Cardiac septum (tissue), 1 donor: Measurements from ENCODE around the gene LILRB2. TPM values are rescaled to one million over a fixed set of nuclear protein-coding genes. Genes with fewer than 3 reads are reported as not detected.

Experiments used
- microRNA-seq: library from miRNA; unstranded; fragments of <30 nt; microRNA quantifications from one replicate; pipeline ENCODE4 v1.2.0, GENCODE V29; 2020
- total RNA-seq: library from RNA; stranded (reverse); fragmentation: NEBNext Ultra II Directional; extraction: Animal tissue kit (Norgen Biotek cat#: 25700); gene quantifications from one replicate; pipeline ENCODE4 v1.2.1, GENCODE V29; 2021
- donor health status: DM: no; HTN: no; CAD: no.

Gene LILRB2
- total RNA-seq, 1 donor from 2014 or later = 2.8 TPM

Small RNA genes lying within 50 kb of the gene (microRNA-seq; reads per million reads assigned to microRNA genes)
- not detected for gene MIR4752

Other genes with a start within 250 kb of the LILRB2 start
- not detected for gene VSTM1, start 217.2 kb downstream of the LILRB2 start, total RNA-seq
- gene TARM1, start 199.7 kb downstream of the LILRB2 start, total RNA-seq = not detected
- gene OSCAR, start 180.3 kb downstream of the LILRB2 start, total RNA-seq = 1.2 TPM
- 283 TPM for gene NDUFA3, start 178.3 kb downstream of the LILRB2 start, total RNA-seq
- 15.2 TPM for gene TFPT, start 165.5 kb downstream of the LILRB2 start, total RNA-seq
- 34.0 TPM for gene PRPF31, start 165.4 kb downstream of the LILRB2 start, total RNA-seq
- gene CNOT3, start 143.3 kb downstream of the LILRB2 start, total RNA-seq = 22.3 TPM
- 8.3 TPM for gene LENG1, start 121.4 kb downstream of the LILRB2 start, total RNA-seq
- 4.3 TPM for gene TMC4, start 108.0 kb downstream of the LILRB2 start, total RNA-seq
- gene MBOAT7, start 91.5 kb downstream of the LILRB2 start, total RNA-seq = 24.3 TPM
- 22.6 TPM for gene TSEN34, start 89.8 kb downstream of the LILRB2 start, total RNA-seq
- gene RPS9, start 80.3 kb downstream of the LILRB2 start, total RNA-seq = 615 TPM
- gene LILRB3, start 58.1 kb downstream of the LILRB2 start, total RNA-seq = 2.7 TPM
- 2.7 TPM for gene LILRA6, start 38.3 kb downstream of the LILRB2 start, total RNA-seq
- 4.4 TPM for gene LILRB5, start 23.8 kb downstream of the LILRB2 start, total RNA-seq
- gene LILRA5, start 32.1 kb upstream of the LILRB2 start, total RNA-seq = 2.1 TPM
- gene LILRA4, start 58.1 kb upstream of the LILRB2 start, total RNA-seq = not detected
- 5.1 TPM for gene LAIR1, start 83.8 kb upstream of the LILRB2 start, total RNA-seq
- gene TTYH1, start 134.4 kb upstream of the LILRB2 start, total RNA-seq = 1.3 TPM
- gene LENG8, start 168.1 kb upstream of the LILRB2 start, total RNA-seq = 86.5 TPM
- gene LENG9, start 182.7 kb upstream of the LILRB2 start, total RNA-seq = 2.9 TPM
- 14.2 TPM for gene CDC42EP5, start 192.2 kb upstream of the LILRB2 start, total RNA-seq
- gene LAIR2, start 221.7 kb upstream of the LILRB2 start, total RNA-seq = not detected